T-helper 2 cell (primary cell): ENCODE results near the gene CRTC1.

Source experiments
- DNase-seq, 5 experiments: peaks; one replicate each; pipeline versions ENCODE4 v3.0.0 to v3.0.0-alpha.2; 2012 to 2022

The CRTC1 gene

GRCh38 chr19:18772620-18773587 is 89.4 kb downstream of the CRTC1 start:
- DNase-seq = no peak

- no peak for DNase-seq
Measured at GRCh38 chr19:18773682-18774081, 90.2 kb downstream of the CRTC1 start.

DNA sequence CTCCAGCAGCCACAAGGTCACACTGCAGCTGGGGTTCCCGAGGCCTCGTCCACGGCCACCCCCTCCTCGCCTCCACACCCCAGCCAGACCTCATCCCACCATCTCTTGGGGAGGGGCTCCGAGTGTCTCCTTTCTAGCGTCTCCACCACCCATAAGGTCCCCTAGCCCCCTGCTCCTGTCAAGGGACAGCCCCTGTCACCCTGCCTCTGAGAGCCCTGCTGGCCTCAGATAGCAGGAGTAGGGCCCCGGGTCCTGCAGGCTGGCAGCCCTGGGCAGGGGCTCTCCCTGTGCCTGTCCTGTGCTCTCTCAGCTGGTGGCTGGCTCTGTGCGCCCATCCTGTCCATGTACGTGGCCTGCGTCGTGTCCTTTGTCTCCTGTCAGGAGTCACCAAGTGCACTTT is 90.6 kb downstream of the CRTC1 start:
- no peak for DNase-seq

- DNase-seq = no peak
Measured at GRCh38 chr19:18774782-18775444, 91.4 kb downstream of the CRTC1 start.

GRCh38 chr19:18775586-18776287 is 92.3 kb downstream of the CRTC1 start:
- no peak for DNase-seq

DNA sequence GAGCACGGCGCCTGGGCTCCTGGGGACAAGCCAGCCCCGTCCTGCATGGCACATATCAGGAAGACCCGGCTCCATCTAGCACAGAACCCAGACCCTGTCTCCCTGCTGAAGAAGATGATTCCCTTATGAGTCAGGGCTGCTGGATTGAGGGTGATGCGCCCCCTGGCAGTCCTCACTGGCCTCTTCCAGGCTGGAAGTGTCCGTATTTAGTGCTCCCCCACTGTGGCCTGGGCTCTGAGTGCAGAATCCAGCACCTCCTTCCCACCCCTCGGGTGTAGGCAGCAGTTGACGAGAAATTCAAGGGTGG is 92.8 kb downstream of the CRTC1 start:
- no peak for DNase-seq

- DNase-seq = no peak
Measured at GRCh38 chr19:18776736-18777135, 93.3 kb downstream of the CRTC1 start.

GRCh38 chr19:18777301-18778075 is 94.0 kb downstream of the CRTC1 start:
- DNase-seq = no peak

DNA sequence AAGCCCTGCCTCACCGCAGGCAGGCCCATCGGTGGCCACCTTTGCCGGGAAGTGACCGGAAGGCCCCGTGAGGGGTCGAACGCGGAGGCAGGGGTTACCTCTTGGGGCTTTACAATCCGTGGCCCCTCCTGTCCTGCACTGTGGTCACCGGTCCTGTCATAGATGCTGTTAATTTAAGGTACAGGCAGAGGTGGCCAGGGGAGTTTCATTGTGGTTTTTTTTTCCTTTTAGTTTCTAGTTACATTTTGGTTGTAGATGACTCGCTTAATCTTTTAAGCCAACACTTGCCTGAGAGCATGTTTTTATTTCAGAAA is 94.6 kb downstream of the CRTC1 start:
- no peak for DNase-seq

- DNase-seq = no peak
Measured at GRCh38 chr19:18778826-18779495, 95.5 kb downstream of the CRTC1 start.

GRCh38 chr19:18780081-18780480 is 96.6 kb downstream of the CRTC1 start:
- no peak for DNase-seq

GRCh38 chr19:18780631-18781030 is 97.2 kb downstream of the CRTC1 start:
- DNase-seq = no peak

DNA sequence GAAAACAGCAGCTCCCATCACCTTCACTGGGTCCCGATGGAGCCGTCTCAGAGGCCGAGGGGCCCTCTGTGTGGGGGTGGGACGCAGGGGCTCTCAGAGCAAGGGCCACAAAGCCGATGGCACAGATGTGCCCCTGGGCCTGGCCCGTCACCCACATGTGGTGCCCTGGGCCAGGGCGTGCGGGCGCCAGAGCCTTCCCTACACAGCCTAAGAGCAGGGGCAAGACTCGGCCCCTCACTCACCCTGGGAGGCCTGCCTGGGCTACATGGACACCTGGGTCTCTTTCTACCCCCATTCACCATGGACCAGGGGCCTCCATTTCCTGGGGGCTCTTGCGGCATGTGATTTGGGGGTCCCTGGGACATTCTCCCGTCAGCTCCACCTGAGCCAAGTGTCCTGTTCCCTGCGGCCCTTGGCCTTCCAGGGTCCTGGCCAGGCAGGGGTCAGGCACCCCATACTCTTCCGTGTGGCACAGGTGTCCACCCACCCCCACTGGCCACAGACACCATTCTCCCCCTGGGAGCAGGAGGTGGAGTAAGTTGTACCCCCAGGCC is 97.6 kb downstream of the CRTC1 start:
- DNase-seq = no peak

DNA sequence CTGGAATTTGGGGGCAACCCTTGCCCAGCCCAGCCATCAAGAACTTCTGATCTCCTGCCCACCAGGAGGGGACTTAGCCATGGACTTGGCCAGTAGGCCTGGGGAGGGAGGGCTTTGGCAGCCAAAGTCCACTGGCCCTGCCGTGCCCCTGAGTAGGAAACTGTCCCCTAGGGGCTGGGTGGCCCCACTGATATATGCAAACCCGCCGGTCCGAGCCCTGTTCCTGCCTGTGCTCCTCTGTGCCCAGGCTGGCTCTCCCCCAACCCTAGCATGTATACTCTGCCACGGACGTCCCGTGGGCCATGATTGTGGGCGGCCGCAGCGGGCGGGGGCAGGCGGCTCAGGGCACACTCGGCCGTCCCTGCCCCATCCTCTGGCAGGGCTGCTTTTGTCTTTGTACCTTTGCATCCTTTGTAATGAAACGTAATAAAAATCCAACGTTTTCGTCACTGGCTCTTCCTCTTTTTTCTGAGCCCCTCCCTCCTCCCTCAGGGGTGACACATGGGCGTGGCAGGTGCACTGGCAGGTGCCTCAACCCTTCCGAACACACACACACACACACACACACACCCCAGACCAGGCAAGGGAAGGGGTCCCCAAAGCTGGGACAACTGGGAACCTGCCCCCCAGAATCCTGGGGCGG is 98.5 kb downstream of the CRTC1 start:
- no peak for DNase-seq

GRCh38 chr19:18782559-18783225 is 99.2 kb downstream of the CRTC1 start:
- DNase-seq = no peak

- DNase-seq = no peak
Measured at GRCh38 chr19:18783958-18784785, 100.7 kb downstream of the CRTC1 start.

GRCh38 chr19:18784786-18785120 is 101.3 kb downstream of the CRTC1 start:
- no peak for DNase-seq

DNA sequence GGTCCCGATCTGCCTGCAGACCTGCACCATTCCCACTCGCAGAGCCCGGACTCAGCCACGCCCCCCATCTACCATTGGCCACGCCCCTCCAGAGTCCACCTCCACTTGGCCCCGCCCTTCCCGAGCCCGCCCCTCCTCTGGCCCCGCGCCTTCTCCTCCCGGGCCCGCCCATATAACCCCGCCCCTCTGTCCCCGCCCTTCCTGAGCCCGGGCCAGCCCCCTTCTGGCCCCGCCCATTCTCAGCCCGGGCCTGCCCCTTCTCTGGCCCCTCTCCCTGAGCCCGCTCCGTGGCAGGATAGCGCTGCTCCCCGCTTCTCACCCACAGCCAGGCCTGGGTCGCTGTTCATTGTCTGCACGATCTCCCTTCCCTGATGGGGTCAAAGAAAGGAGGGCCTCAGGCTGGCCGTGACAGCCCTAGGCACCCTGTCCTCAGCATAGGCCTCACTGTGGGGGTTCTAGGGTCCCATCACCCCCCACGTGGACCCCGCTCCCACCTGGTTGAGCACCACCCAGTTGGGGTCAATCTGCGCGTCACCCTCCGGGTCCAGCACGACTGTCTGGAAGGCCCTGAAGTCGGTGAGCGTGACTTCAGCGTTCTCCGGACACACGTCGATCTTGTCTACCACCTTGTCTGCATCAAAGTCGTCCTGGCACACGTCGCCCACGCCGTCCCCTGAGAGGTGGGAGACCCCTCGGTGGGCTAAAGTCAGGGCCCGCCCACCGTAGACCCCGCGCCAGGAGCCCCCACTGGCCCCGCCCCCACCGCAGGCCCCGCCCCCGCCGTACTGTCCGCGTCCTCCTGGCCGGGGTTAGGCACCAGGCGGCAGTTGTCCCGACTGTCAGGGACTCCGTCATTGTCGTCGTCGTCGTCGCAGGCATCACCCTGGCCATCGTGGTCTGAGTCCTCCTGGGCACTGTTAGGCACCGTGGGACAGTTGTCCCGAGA is 102.0 kb downstream of the CRTC1 start:
- peak; percentile 28 to 73 (median 61) for DNase-seq
